Astrocyte (in vitro differentiated cells and primary cell): ENCODE data around the gene OR4L1. TPM values are rescaled to one million over a fixed set of nuclear protein-coding genes. Genes with fewer than 3 reads are reported as not detected.

Experiments
- DNase-seq: peaks from one replicate; pipeline ENCODE4 v3.0.0-alpha.2; 2010; ENCODE audit warnings: low read depth
- FAIRE-seq: peaks from 2 replicates; lab custom pipeline; 2011; peaks lifted over from hg19 to GRCh38; lab: Jason Lieb, UNC
- H2AFZ ChIP-seq: 2 replicates; pipeline ENCODE4 v1.6.0; 2012; ENCODE audit warnings: low read depth, low read length, inconsistent platforms
- H3K27ac ChIP-seq: 2 replicates; pipeline ENCODE4 v1.5.1; 2011; ENCODE audit warnings: low read depth, low read length, inconsistent platforms
- H3K27me3 ChIP-seq: 2 replicates; pipeline ENCODE4 v1.6.0; 2011; ENCODE audit warnings: low read length, inconsistent platforms; ENCODE audit not compliant: insufficient read depth
- H3K36me3 ChIP-seq: 2 replicates; pipeline ENCODE4 v1.5.1; 2011; ENCODE audit warnings: low read length, inconsistent platforms; ENCODE audit not compliant: insufficient read depth
- H3K4me1 ChIP-seq: 2 replicates; pipeline ENCODE4 v1.5.1; 2011; ENCODE audit warnings: low read length, inconsistent platforms; ENCODE audit not compliant: insufficient read depth
- H3K4me2 ChIP-seq: 2 replicates; pipeline ENCODE4 v1.6.0; 2012; ENCODE audit warnings: low read length, inconsistent platforms
- H3K4me3 ChIP-seq: 2 replicates; pipeline ENCODE4 v1.5.1; 2011; ENCODE audit warnings: low read depth, mild to moderate bottlenecking, low read length, inconsistent platforms; ENCODE audit not compliant: insufficient read depth
- H3K79me2 ChIP-seq: 2 replicates; pipeline ENCODE4 v1.6.0; 2012; ENCODE audit warnings: mild to moderate bottlenecking, low read length, inconsistent platforms; ENCODE audit not compliant: insufficient read depth
- H3K9ac ChIP-seq: 2 replicates; pipeline ENCODE4 v1.6.0; 2012; ENCODE audit warnings: mild to moderate bottlenecking, low read length, inconsistent platforms
- H3K9me3 ChIP-seq: 2 replicates; pipeline ENCODE4 v1.5.1; 2012; ENCODE audit warnings: low read depth, mild to moderate bottlenecking, low read length, inconsistent platforms; ENCODE audit not compliant: insufficient read depth
- H4K20me1 ChIP-seq: 2 replicates; pipeline ENCODE4 v1.6.0; 2012; ENCODE audit warnings: low read length, inconsistent platforms; ENCODE audit not compliant: insufficient read depth
- H3K27ac Mint-ChIP-seq: one replicate; pipeline ENCODE4 v1.8.0; 2021; ENCODE audit warnings: mild to moderate bottlenecking, mixed read lengths; ENCODE audit not compliant: unreplicated experiment
- H3K27me3 Mint-ChIP-seq: one replicate; pipeline ENCODE4 v1.8.0; 2021; ENCODE audit warnings: low read depth, mixed read lengths; ENCODE audit not compliant: unreplicated experiment
- H3K36me3 Mint-ChIP-seq: one replicate; pipeline ENCODE4 v1.8.0; 2021; ENCODE audit warnings: low read depth, mixed read lengths; ENCODE audit not compliant: unreplicated experiment
- H3K4me1 Mint-ChIP-seq: one replicate; pipeline ENCODE4 v1.8.0; 2021; ENCODE audit warnings: low read depth, mixed read lengths; ENCODE audit not compliant: unreplicated experiment
- H3K4me3 Mint-ChIP-seq: one replicate; pipeline ENCODE4 v1.8.0; 2021; ENCODE audit warnings: mild to moderate bottlenecking, moderate library complexity, mixed read lengths; ENCODE audit not compliant: unreplicated experiment
- H3K9me3 Mint-ChIP-seq: one replicate; pipeline ENCODE4 v1.8.0; 2021; ENCODE audit warnings: mild to moderate bottlenecking, mixed read lengths; ENCODE audit not compliant: unreplicated experiment
- EZH2 ChIP-seq: IDR thresholded peaks from 2 replicates; pipeline ENCODE4 v1.6.1; 2012; ENCODE audit warnings: mild to moderate bottlenecking, low read length, inconsistent platforms; ENCODE audit not compliant: insufficient read depth
- total RNA-seq: library from RNA; stranded (reverse); gene quantifications from 2 replicates; pipeline ENCODE4 v1.2.1, GENCODE V29; 2021
- TF ChIP-seq, protein P1 (sequence below): IDR thresholded peaks from 2 replicates; pipeline ENCODE4 v1.5.1; 2011; ENCODE audit warnings: low read depth, mild to moderate bottlenecking, inconsistent platforms, low read length, moderate library complexity; ENCODE audit not compliant: insufficient read depth

OR4L1 gene
- total RNA-seq, 1 donor from 2014 or later, result not detected

DNA sequence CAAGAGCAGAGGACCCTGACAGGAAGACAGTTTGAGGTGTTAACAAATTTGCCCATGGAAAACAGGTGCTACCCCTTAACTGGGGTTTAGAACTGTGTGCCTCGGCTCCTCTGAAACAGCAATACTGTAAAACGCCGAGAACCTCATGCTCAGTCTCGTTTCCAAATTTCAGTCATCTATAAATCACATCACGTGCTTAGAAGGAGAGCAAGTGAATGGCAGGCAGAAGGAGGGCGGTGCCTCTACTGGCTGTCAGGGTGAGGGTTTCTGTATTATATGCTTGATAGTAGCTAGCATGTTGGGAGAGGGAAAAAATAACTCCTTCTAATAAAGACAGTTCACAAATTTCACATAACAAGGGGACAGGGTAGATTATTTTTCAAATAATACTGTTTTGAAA is 28.8 kb upstream of the OR4L1 start:
- H3K27me3 ChIP-seq, result no peaks in the 10 kb centered on the region
- H3K9me3 ChIP-seq, result no peaks in the 10 kb centered on the region
- no peaks in the 10 kb centered on the region for H3K36me3 ChIP-seq
- Mint-ChIP-seq H3K9me3 (peaks cover 4% of the 10 kb centered on the region), H3K4me1 (no peaks in the 10 kb centered on the region), H3K4me3 (no peak overlapping the region), H3K27ac (no peak overlapping the region), H3K27me3 (no peaks in the 10 kb centered on the region), H3K36me3 (no peaks in the 10 kb centered on the region)
- no peak overlapping the region for H3K27ac ChIP-seq
- no peak overlapping the region for H3K4me3 ChIP-seq
- H3K4me1 ChIP-seq, result no peaks in the 10 kb centered on the region
- no peaks in the 10 kb centered on the region for H3K79me2 ChIP-seq
- FAIRE-seq (no peak), DNase-seq (no peak)
- no peak overlapping the region for H2AFZ ChIP-seq
- no peak overlapping the region for H3K9ac ChIP-seq
- TF ChIP-seq, protein P1, sequence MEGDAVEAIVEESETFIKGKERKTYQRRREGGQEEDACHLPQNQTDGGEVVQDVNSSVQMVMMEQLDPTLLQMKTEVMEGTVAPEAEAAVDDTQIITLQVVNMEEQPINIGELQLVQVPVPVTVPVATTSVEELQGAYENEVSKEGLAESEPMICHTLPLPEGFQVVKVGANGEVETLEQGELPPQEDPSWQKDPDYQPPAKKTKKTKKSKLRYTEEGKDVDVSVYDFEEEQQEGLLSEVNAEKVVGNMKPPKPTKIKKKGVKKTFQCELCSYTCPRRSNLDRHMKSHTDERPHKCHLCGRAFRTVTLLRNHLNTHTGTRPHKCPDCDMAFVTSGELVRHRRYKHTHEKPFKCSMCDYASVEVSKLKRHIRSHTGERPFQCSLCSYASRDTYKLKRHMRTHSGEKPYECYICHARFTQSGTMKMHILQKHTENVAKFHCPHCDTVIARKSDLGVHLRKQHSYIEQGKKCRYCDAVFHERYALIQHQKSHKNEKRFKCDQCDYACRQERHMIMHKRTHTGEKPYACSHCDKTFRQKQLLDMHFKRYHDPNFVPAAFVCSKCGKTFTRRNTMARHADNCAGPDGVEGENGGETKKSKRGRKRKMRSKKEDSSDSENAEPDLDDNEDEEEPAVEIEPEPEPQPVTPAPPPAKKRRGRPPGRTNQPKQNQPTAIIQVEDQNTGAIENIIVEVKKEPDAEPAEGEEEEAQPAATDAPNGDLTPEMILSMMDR, result no peak
- TF ChIP-seq EZH2, result no peak
- H3K4me2 ChIP-seq, result no peak overlapping the region
- no peaks in the 10 kb centered on the region for H4K20me1 ChIP-seq

DNA sequence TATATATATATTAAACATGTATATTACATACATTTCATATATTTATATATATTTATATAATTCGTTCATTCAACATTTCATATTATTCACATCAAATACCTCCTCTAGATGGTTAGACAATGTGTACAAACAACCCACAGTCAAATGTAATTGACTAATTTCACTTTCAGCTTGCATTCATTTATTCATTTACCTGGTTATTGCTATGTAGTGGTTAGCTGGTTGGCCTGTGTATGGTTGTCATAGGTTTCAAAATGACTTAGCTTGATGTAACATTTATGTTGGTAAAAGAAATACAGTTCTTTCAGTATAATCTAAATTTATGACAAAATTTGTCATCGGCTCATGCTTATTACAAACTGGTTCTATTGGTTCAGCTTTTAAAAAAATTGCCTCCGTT is 24.4 kb upstream of the OR4L1 start:
- Mint-ChIP-seq H3K36me3 (no peaks in the 10 kb centered on the region), H3K9me3 (peaks cover 5% of the 10 kb centered on the region), H3K27me3 (no peaks in the 10 kb centered on the region), H3K27ac (no peak overlapping the region), H3K4me1 (no peaks in the 10 kb centered on the region), H3K4me3 (no peak overlapping the region)
- Histone ChIP-seq H4K20me1 (no peaks in the 10 kb centered on the region), H3K4me2 (no peak overlapping the region), H3K9ac (no peak overlapping the region), H3K27ac (no peak overlapping the region), H3K4me1 (no peaks in the 10 kb centered on the region), H3K79me2 (no peaks in the 10 kb centered on the region), H3K36me3 (no peaks in the 10 kb centered on the region), H3K4me3 (no peak overlapping the region), H3K9me3 (no peaks in the 10 kb centered on the region), H2AFZ (no peak overlapping the region), H3K27me3 (no peaks in the 10 kb centered on the region)
- no peak for DNase-seq
- FAIRE-seq, result no peak
- TF ChIP-seq EZH2, result no peak
- TF ChIP-seq, protein P1, result no peak

DNA sequence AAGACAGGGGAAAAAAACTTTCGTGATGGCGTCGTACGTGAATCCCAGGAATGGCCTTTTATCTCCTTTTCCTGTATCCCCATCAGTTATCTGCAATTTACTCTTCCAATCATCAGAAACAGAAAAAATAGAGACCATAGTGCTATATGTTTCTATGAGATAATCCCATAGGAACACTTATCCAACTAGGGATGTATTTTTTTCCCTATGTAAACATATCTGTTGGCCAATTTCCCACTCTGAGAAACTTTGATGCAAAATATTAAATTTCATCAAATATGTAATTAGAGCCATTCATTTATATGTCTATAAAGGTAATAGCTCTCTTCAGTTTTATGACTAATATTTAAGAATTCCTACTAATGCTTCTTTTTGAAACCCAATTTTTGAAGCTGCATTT is 23.9 kb upstream of the OR4L1 start, which contains the start of gene OR4K13:
TSS of gene OR4K13 (minus strand) at position 101 of the 400 bp plus-strand sequence. CDS start 1,280 bp downstream, outside the sequence.
- H3K36me3 Mint-ChIP-seq, result no peaks in the 10 kb centered on the region

More for the DNA sequence above, 23.9 kb upstream of the OR4L1 start, which contains the start of gene OR4K13:
- no peak within 1 kb of the TSS for H3K27ac Mint-ChIP-seq
- no peak for DNase-seq
- H3K4me3 Mint-ChIP-seq, result no peak within 1 kb of the TSS
- no peaks in the 10 kb centered on the region for H3K4me1 Mint-ChIP-seq
- Histone ChIP-seq H3K79me2 (no peaks in the 10 kb centered on the region), H3K9ac (no peak within 1 kb of the TSS), H3K27ac (no peak within 1 kb of the TSS), H3K27me3 (no peaks in the 10 kb centered on the region), H4K20me1 (no peaks in the 10 kb centered on the region), H3K4me2 (no peak within 1 kb of the TSS), H2AFZ (no peak within 1 kb of the TSS), H3K36me3 (no peaks in the 10 kb centered on the region), H3K9me3 (no peaks in the 10 kb centered on the region), H3K4me1 (no peaks in the 10 kb centered on the region), H3K4me3 (no peak within 1 kb of the TSS)
- TF ChIP-seq, protein P1, result no peak
- no peak for TF ChIP-seq EZH2
- FAIRE-seq, result no peak
- no peaks in the 10 kb centered on the region for H3K27me3 Mint-ChIP-seq
- H3K9me3 Mint-ChIP-seq, result peaks cover 5% of the 10 kb centered on the region
